GM12892 (cell line): Measurements from ENCODE around the gene IGF1R.
"Not testable (repeated sequence)": the region's sequence is repeated elsewhere in the genome, so short reads cannot be mapped to it uniquely, and the experiment has no call there.

Experiments
- POLR2A ChIP-seq: IDR thresholded peaks from 2 replicates; pipeline ENCODE4 v1.6.1; 2011; ENCODE audit warnings: low read depth, low read length, control low read depth
- POLR2AphosphoS5 ChIP-seq: IDR thresholded peaks from 2 replicates; pipeline ENCODE4 v1.6.1; 2011; ENCODE audit warnings: low read depth, low read length, control low read depth

- TF ChIP-seq POLR2AphosphoS5, POLR2A: not testable (repeated sequence)
Observed at GRCh38 chr15:98965134-98965491, 316.8 kb downstream of the IGF1R start.
